SK-N-MC (cell line): Measurements from ENCODE around the gene PA2G4.

Experiments
- EZH2 ChIP-seq: fragments of 200-600 bp; sonication (generic); IDR thresholded peaks from one replicate; pipeline ENCODE4 v1.6.1; 2017; ENCODE audit warnings: antibody characterized with exemption
- FOXP2 ChIP-seq: optimal IDR thresholded peaks from 2 replicates; pipeline ENCODE3; 2011; ENCODE audit warnings: mild to moderate bottlenecking, moderate library complexity; ENCODE audit not compliant: insufficient read depth; ENCODE audit errors: extremely low read length, control extremely low read depth
- POLR2AphosphoS5 ChIP-seq: IDR thresholded peaks from 2 replicates; pipeline ENCODE4 v1.6.1; 2012; ENCODE audit warnings: mild to moderate bottlenecking, low read depth, low read length, borderline replicate concordance

DNA sequence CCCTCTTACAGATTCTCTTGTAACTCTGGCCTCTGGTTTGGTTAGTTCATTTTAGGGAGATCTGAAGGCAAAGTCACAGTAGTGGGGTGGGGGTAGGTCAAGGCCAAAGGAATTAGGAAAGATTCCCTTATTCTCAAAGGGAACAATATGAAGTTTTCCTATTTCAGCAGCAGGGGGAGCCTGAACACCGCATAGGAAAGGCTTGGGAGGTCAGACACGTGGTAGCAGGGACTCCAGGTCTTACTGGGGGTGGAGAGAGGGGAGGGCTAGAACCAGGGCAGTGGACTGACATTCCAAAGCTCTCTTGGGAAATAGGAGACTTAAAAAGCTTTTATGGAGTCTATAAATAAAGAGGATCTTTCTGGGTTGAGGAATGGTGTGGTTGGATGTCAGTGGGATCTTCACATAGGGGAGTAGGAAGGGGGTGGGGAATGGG, 15.0 kb downstream of the PA2G4 start:
- no peak; the same call in 1 of the 2 replicates for TF ChIP-seq POLR2AphosphoS5
- no peak for TF ChIP-seq EZH2
- TF ChIP-seq FOXP2: no peak
